GM20431 (cell line): ENCODE measurements around the gene C19orf25.
"Not testable (repeated sequence)": the region's sequence is repeated elsewhere in the genome, so short reads cannot be mapped to it uniquely, and the experiment has no call there.

Experiments used
- in situ Hi-C: fragments of 300-500 bp; cut with MseI, MboI; formaldehyde crosslinking; loops from one replicate; pipeline ENCODE4 v1.15.0; 2020; ENCODE audit warnings: low sequenced_read_pairs; ENCODE audit not compliant: unreplicated experiment

Gene C19orf25

GRCh38 chr19:1499231-1499630, 20.2 kb upstream of the C19orf25 start:
- in situ Hi-C loops = not testable (repeated sequence)

DNA sequence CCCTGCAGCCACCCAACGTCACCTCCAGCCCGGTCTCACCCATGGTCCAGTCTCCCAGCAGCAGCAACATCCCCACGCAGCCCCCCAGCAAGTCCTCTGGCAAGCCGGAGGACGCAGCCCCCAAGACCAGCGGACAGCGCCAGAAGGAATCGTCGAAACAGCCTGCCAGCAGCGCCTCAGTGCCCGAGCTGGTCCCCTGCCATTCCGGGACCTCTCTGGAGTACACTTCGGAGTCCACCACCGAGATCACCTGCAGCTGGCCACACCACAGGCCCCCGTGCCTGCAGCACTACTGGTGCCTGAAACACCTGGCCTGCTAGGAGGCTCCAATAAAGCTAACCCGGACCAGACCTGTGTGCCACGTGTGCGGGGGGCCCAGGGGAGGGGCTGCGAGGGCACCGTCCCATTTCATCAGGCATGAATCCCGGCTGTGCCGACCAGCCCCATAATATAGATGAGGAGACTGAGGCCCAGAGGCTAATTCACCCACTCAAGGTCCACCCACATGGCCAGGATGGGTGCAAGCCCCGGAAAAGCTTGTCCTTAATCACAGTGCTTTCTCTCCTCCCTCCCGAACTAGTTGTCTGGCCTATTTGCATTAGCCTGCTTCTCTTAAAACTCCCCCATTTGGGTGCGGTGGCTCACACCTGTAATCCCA, 18.7 kb upstream of the C19orf25 start:
- in situ Hi-C loops = no loop called here

- in situ Hi-C loops = no loop called here
Measured at GRCh38 chr19:1496714-1497577, 17.9 kb upstream of the C19orf25 start.

DNA sequence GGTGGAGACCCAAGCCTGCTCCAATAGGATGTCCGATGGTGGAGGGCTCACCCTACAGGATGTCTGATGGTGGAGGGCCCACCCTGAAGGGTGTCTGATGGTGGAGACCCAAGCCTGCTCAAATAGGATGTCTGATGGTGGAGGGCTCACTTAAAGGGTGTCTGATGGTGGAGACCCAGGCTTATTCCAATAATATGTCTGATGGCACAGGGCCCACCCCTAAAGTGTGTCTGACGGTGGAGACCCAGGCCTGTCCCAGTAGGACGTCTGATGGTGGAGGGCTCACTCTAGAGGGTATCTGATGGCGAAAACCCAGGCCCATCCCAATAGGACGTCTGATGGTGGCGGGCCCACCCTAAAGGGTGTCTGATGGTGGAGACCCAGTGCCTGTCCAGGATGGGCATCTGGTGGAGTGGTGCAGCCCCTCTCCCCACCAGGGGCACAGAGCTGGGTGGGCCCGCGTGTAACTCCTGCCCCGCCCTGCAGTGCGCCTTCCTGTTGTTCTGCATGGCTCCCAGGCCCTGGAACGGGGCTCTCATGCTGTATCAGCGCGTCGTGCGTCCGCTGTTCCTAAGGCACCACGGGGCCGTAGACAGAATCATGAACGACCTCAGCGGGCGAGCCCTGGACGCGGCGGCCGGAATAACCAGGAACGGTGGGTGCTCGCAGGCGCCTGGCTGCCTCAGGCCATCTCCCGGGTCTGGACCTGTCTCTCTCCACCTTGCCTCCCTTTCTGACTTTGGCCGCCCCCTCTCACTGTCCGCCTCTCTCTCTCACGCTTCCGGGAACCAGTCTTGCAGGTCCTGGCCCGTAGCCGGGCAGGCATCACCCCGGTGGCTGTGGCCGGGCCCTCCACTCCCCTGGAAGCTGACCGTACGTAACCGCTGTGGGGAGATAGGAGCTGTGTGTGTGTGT, 17.0 kb upstream of the C19orf25 start:
- in situ Hi-C loops = no loop called here

DNA sequence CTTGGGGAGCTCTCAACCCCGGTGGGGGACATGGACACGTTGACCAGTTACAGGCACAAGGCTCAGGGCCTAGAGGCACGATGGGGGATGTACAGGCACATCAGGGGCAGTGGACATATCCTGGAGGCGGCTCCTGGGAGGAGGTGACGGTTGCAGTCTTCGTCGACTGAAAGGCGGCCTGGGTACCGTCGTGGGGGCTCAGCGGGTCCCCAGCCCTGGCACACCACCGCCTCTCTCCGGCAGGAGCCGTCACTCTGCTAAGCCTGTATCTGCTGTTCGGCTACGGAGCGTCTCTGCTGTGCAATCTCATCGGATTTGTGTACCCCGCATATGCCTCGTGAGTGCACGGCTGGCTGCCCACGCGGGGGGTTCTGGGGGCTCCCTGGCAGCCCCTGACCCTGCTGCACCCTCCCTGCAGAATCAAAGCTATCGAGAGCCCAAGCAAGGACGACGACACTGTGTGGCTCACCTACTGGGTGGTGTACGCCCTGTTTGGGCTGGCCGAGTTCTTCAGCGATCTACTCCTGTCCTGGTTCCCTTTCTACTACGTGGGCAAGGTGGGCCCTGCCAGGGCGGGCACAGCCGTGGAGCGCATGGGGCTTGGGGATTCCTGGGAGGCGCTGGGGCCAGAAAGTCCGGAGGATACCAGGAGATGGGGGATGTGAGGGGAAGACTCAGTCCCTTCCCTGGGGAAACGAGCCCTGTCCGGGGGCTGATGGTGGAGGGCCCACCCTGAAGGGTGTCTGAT, 16.2 kb upstream of the C19orf25 start:
- in situ Hi-C loops = no loop called here

- in situ Hi-C loops = no loop called here
Measured at GRCh38 chr19:1494115-1494815, 15.2 kb upstream of the C19orf25 start.

DNA sequence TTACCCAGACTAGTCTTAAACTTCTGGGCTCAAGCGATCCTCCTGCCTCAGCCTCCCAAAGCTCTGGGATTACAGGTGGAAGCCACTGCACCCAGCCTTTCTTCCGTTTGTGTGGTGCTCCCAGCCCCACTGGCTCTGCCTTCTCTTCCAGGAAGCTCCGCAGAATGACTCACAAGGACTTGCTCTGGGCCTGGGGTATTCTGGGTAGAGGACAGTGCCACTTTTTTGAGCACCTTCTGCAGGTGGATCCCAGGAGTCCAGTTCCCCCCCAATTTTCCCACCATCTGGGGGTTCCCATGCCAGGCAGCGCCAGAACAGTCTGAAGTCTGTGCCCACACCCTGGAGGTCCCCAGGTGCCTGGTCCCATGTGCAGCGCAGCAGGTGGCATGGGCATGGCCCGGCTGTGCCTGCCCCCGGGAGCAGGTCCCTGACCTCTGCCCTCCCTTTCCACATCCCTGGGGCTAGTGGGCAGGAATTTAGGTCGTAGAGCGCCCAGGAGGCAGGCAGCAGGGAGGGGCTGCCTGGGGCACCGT, 13.5 kb upstream of the C19orf25 start:
- in situ Hi-C loops = no loop called here

DNA sequence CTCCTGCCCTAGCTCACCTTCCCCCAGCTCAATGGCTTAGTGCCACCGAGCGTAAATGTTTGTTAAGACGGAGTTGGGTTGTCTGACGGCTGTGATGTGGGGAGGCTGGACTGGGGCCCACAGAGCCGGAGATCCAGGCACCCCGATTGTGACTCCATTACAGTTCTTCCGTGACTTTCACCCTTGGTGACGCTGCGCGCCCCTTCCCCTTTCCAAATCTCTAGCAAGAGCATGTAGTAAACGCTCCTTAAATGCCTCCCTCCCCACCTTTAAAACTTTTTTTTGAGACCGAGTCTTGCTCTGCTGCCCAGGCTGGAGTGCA, 12.8 kb upstream of the C19orf25 start:
- in situ Hi-C loops = no loop called here

- in situ Hi-C loops = no loop called here
Measured at GRCh38 chr19:1491114-1491848, 12.3 kb upstream of the C19orf25 start, which contains the start of gene REEP6. Gene REEP6, plus strand, starts transcription at chr19:1491181. Its CDS starts 89 bp downstream, at chr19:1491270.

DNA sequence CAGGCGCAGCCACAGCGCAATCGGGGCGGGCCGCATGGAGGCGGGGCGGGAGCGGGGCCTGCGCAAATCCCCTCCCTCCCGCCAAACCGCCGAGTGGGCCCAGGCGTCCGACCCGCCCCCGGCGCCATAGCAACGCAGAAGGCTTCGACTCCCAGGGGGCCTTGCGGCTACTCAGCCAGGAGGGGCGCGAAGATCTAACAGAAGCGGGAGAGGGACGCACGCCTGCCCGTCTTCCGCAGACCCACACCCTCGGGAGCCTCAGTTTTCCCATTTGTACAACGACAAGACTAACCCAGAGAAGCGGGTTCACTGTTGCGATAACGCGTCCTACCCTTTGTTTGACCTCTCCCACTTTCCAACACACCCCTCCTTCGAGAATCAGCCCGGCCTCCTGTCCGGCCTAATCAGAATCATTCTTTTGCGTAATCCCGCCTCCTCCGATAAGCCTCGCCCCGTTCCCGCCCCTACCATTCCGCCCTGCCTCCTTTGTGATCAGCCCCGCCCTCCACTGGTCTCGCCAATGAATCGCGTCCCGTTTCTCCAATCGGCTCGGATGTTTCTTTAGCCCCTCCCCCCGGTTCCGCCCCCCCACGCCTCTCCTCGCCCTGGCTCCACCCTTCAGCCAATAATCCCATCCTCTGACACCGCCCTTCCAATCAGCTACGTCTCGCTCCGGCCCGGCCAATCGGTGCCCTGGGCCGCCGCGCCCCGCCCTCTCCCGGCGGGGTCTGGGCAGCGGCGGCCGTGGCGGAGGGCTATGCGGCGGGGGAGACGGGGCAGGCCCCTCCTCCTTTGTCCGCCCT, 11.5 kb upstream of the C19orf25 start, which contains the start of gene PCSK4:
PCSK4 (minus strand) TSS at position 40 of the 803 bp plus-strand sequence; CDS start at position 36, 4 bp downstream.
- in situ Hi-C loops = no loop called here

- in situ Hi-C loops = no loop called here
Measured at GRCh38 chr19:1489463-1490310, 10.7 kb upstream of the C19orf25 start.

DNA sequence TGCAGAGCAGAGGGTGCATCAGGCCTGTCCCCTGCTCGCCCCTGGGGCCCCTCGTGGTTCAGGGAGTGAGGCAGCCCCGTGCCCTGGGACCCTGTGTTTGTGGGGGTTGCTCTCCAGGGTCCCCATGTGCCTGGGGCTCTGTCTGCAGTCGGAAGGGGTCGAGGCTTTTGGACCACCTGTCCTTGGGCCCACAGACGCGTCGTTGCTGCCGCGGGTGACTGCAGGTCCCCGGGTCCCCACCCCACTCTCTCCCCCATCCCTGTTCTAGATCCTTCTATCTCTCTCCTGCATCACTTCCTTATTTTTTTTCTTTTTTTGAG, 9.2 kb upstream of the C19orf25 start:
- in situ Hi-C loops = no loop called here

GRCh38 chr19:1487576-1488281, 8.7 kb upstream of the C19orf25 start:
- in situ Hi-C loops = no loop called here

GRCh38 chr19:1486720-1487575, 7.9 kb upstream of the C19orf25 start:
- in situ Hi-C loops = no loop called here

DNA sequence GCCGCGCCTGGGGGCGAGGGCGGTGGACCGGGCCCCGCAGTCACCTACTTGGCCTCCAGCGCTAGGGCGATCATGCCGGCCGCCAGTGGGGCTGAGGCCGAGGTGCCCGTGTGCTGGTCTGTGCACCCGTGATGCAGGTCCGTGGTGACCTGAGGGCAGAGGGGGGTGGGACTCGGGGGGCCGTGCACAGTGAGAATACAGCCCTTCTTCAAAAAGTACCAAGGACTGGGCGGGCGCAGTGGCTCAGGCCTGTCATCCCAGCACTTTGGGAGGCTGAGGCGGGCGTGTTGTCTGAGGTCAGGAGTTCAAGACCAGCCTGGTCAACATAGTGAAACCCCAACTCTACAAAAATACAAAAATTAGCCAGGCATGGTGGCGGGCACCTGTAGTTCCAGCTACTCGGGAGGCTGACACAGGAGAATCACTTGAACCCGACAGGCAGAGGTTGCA, 5.0 kb upstream of the C19orf25 start:
- in situ Hi-C loops = no loop called here
